GM19023 (cell line): ENCODE measurements around the gene NEK5.
"Not testable (repeated sequence)": the region's sequence is repeated elsewhere in the genome, so short reads cannot be mapped to it uniquely, and the experiment has no call there.

Source experiments
- ATAC-seq: cut with Tn5 transposase; IDR thresholded peaks from one replicate; pipeline ENCODE4 v1.9.1; 2021; ENCODE audit warnings: mild to moderate bottlenecking, moderate library complexity; ENCODE audit not compliant: unreplicated experiment

Gene NEK5

GRCh38 chr13:52137489-52137888 lies 8.6 kb upstream of the NEK5 start:
- no peak for ATAC-seq

GRCh38 chr13:52136763-52137162 lies 7.9 kb upstream of the NEK5 start:
- no peak for ATAC-seq

GRCh38 chr13:52130641-52131040 lies 1.8 kb upstream of the NEK5 start:
- no peak for ATAC-seq

GRCh38 chr13:52127783-52128702 lies 830 bp downstream of the NEK5 start:
- ATAC-seq = peak; percentile 13

DNA sequence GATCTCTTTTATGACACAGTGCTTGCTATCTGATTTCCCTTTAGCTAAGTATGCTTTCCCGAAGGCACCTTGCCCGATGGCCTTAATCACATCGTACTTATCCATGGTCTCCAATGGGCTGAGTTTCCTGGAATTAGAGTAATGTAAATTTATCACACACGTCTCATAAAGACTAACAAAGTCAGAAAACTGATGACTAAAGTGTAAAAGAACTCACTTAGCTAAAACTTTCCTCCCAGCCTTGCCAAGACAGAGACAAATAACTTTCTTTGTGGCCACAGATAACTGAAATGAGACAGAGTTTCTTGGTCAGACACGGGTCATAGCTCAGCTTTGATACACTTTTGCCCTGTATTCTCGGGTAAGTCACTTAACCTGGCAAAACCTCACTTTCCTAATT lies 1.5 kb downstream of the NEK5 start:
- ATAC-seq = no peak

- no peak for ATAC-seq
These were observed 3.3 kb downstream of the NEK5 start for GRCh38 chr13:52125547-52125946.

- no peak for ATAC-seq
These were observed 10.3 kb downstream of the NEK5 start for GRCh38 chr13:52118595-52118994.

GRCh38 chr13:52118095-52118494 lies 10.8 kb downstream of the NEK5 start:
- no peak for ATAC-seq

GRCh38 chr13:52112591-52112990 lies 16.3 kb downstream of the NEK5 start:
- no peak for ATAC-seq

GRCh38 chr13:52109116-52109670 lies 19.7 kb downstream of the NEK5 start:
- ATAC-seq = no peak

GRCh38 chr13:52105841-52106240 lies 23.0 kb downstream of the NEK5 start:
- no peak for ATAC-seq

GRCh38 chr13:52104624-52105023 lies 24.2 kb downstream of the NEK5 start:
- ATAC-seq = no peak

GRCh38 chr13:52103386-52103785 lies 25.5 kb downstream of the NEK5 start:
- no peak for ATAC-seq

DNA sequence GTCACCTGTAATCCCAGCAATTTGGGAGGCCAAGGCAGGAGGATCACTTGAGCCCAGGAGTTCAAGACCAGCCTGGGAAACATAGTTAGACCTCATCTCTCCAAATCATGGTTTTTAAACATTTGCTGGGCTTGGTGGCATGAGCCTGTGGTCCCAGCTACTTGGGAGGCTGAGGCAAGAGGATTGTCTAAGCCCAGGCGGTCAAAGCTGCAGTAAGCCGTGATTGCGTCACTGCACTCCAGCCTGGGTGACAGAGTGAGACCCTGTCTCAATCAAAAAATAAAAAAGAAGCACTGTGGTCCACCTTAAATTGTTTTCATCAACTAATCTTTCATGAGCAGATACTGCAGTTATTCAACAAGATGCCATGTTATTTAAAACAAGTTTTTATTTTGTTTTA lies 26.4 kb downstream of the NEK5 start:
- ATAC-seq = not testable (repeated sequence)

GRCh38 chr13:52097197-52097596 lies 31.7 kb downstream of the NEK5 start:
- ATAC-seq = no peak

DNA sequence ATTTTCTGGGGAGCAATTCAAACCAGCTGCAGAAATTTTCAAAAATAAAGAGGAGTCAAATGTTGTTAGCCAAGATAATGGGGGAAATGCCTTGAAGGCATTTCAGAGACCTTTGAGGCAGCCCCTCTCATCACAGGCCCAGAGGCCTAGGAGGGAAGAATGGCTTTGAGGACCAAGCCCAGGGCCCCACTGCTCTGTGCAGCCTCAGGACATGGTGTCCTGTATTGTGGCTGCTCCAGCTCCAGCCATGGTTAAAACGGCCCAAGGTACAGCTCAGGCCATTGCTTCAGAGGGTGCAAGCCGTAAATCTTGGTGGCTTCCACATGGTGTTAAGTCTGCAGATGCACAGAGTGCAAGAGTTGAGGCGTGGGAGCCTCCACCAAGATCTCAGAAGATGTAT lies 32.1 kb downstream of the NEK5 start:
- no peak for ATAC-seq

GRCh38 chr13:52096062-52096461 lies 32.8 kb downstream of the NEK5 start:
- no peak for ATAC-seq

DNA sequence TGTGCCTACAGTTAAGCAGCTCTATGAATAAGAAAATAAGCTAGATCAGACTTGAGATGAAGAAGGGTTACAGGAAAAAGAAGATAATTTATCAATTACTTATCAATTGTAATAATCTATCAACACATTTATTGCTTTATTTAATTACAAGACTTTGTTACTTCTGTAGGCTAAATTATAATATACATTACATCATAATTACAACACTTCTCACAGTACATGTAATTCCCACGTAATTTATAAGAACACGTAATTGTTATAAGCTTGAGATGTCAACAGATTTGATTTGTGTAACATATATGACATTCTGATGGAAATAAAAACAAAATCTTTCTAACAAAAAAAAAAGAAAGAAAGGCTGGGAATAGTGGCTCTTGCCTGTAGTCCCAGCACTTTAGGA lies 36.8 kb downstream of the NEK5 start:
- no peak for ATAC-seq

- no peak for ATAC-seq
These were observed 37.4 kb downstream of the NEK5 start for GRCh38 chr13:52091473-52091872.

- ATAC-seq = no peak
These were observed 43.5 kb downstream of the NEK5 start for GRCh38 chr13:52085421-52085820.

DNA sequence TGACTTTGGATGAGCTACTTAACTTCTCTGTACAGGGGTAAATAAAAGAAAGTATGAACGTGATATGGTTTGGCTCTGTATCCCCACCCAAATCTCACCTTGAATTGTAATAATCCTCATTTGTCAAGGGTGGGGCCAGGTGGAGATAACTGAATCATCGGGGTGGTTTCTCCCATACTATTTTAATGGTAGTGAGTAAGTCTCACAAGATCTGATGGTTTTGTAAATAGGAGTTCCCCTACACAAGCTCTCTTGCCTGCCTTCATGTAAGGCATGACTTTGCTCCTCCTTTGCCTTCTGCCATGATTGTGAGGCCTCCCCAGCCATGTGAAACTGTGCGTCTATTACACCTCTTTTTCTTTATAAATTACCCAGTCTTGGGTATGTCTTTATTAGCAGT lies 43.9 kb downstream of the NEK5 start:
- not testable (repeated sequence) for ATAC-seq

DNA sequence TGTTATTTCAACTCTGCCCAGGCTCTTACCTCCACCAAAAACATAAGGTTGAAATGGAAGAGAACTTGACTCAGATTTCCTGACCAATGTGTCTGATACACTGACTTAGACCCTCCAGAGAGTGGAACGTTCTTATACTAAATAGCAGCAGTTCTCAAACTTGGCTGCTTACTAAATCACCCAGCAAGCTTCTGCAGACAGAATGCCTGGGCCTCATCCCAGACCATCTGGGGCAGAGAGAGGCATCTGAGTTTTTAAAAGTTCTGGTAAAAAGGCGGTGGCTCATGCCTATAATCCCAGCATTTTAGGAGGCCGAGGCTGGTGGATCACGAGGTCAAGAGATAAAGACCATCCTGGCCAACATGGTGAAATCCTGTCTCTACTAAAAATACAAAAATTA lies 46.3 kb downstream of the NEK5 start:
- ATAC-seq = no peak
